ENCODE results near the gene RASL11A. TPM values are rescaled to one million over a fixed set of nuclear protein-coding genes. Genes with fewer than 3 reads are reported as not detected.

RASL11A gene
- total RNA-seq, 4 donors from 2014 or later, result 9.5 to 24.0 (median 18.1) TPM

GRCh38 chr13:27302643-27303262, 32.1 kb downstream of the RASL11A start:
- 50 to 56% methylated on average over 4 of the region's 4 CpGs for WGBS, 2 donors
- DNase-seq (ENCODE audit: low spot score in 2 of 2), result no peak
- intact Hi-C loops (cut with DNase I; ENCODE audit: low total_unique reads), result no loop called here
- H3K4me3 ChIP-seq (ENCODE audit: low read depth, poor library complexity, severe bottlenecking), result no peak overlapping the region
- TF ChIP-seq POLR2A (IDR thresholded peaks at IDR 0.05), result no peak
- TF ChIP-seq CTCF (IDR thresholded peaks at IDR 0.05), result no peak

GRCh38 chr13:27304099-27304498, 33.5 kb downstream of the RASL11A start:
- intact Hi-C loops (cut with DNase I; ENCODE audit: low total_unique reads), result no loop called here
- TF ChIP-seq POLR2A (IDR thresholded peaks at IDR 0.05), result no peak
- TF ChIP-seq CTCF (IDR thresholded peaks at IDR 0.05), result no peak
- 95% methylated on average over 4 of the region's 4 CpGs for WGBS, 2 donors
- no peak overlapping the region for H3K4me3 ChIP-seq (ENCODE audit: low read depth, poor library complexity, severe bottlenecking)
- DNase-seq (ENCODE audit: low spot score in 2 of 2), result peak in 1 of 2 donors; percentile 39

GRCh38 chr13:27304611-27305010, 34.0 kb downstream of the RASL11A start:
- intact Hi-C loops (cut with DNase I; ENCODE audit: low total_unique reads), result no loop called here
- no peak overlapping the region for H3K4me3 ChIP-seq (ENCODE audit: low read depth, poor library complexity, severe bottlenecking)
- DNase-seq (ENCODE audit: low spot score in 2 of 2), result peak in 1 of 2 donors; percentile 72
- WGBS, 2 donors, result 66 to 77% methylated on average over 2 of the region's 2 CpGs
- no peak for TF ChIP-seq CTCF (IDR thresholded peaks at IDR 0.05)
- TF ChIP-seq POLR2A (IDR thresholded peaks at IDR 0.05), result no peak

- intact Hi-C loops (cut with DNase I; ENCODE audit: low total_unique reads), result no loop called here
- TF ChIP-seq CTCF (IDR thresholded peaks at IDR 0.05), result no peak
- no peak for TF ChIP-seq POLR2A (IDR thresholded peaks at IDR 0.05)
- no peak overlapping the region for H3K4me3 ChIP-seq (ENCODE audit: low read depth, poor library complexity, severe bottlenecking)
- no peak for DNase-seq (ENCODE audit: low spot score in 2 of 2)
- 91 to 94% methylated on average over 5 of the region's 5 CpGs for WGBS, 2 donors
Measured at GRCh38 chr13:27306364-27306763, 35.7 kb downstream of the RASL11A start.

GRCh38 chr13:27308941-27309340, 38.3 kb downstream of the RASL11A start:
- intact Hi-C loops (cut with DNase I; ENCODE audit: low total_unique reads), result no loop called here
- TF ChIP-seq CTCF (IDR thresholded peaks at IDR 0.05) (no peak), POLR2A (IDR thresholded peaks at IDR 0.05) (no peak)
- 85 to 86% methylated on average over 19 of the region's 19 CpGs for WGBS, 2 donors
- no peak overlapping the region for H3K4me3 ChIP-seq (ENCODE audit: low read depth, poor library complexity, severe bottlenecking)
- DNase-seq (ENCODE audit: low spot score in 2 of 2), result peak in 1 of 2 donors; percentile 62
